Measurements from ENCODE around the gene EFNA2.

Gene EFNA2

DNA sequence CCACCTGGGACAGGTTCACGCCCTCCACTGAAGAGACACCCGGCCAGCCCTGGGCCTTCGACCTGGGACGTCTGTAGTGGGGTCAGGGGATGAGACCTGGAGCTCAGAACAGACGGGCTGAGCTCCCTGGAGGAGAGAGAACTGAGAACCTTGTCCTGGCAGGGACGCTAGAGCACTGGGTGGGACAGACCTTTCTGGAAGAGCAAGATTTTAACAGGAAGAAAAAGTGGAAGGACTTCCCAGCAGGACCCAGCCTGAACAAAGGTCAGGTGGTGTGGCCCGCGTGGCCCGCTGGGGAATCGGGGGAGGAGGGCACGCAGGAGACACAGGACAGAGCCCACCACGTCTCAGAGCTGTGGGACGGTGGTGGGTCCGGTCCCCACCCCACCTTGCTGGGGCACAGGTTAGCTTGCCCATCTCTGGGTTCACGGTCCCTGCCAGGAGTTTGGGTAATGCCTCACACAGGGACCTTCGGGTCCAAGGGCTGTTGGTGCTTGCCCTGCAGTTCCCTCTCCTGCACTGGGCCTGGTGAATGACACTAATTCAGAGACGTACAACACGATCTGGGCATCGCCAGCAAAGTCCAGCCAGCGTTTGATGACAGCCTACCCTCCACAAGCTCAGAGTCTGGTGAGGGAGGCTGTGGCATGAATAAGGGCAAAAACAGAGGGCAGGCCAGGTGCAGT is 1.2 kb upstream of the EFNA2 start:
- no peak overlapping the region for H3K4me3 ChIP-seq (ENCODE audit: low read length, poor library complexity, severe bottlenecking)
- no peaks in the 10 kb centered on the region for H3K79me2 ChIP-seq (ENCODE audit: insufficient read depth, low read length)
- no peaks in the 10 kb centered on the region for H3K27me3 ChIP-seq (ENCODE audit: insufficient read depth, low read length, poor library complexity, severe bottlenecking)
- H3K4me1 ChIP-seq (ENCODE audit: insufficient read depth, low read length, poor library complexity, severe bottlenecking) = no peaks in the 10 kb centered on the region
- H3K4me2 ChIP-seq (ENCODE audit: low read depth, low read length, poor library complexity, severe bottlenecking) = no peak overlapping the region
- peaks cover 1% of the 10 kb centered on the region; the same call in 1 of the 2 replicates for H3K36me3 ChIP-seq (ENCODE audit: insufficient read depth, low read length)
- no peak overlapping the region for H2AFZ ChIP-seq (ENCODE audit: low read length)
- no peaks in the 10 kb centered on the region for H3K9me3 ChIP-seq (ENCODE audit: insufficient read depth, low read depth, low read length)
- no peaks in the 10 kb centered on the region for H4K20me1 ChIP-seq (ENCODE audit: insufficient read depth, low read length, poor library complexity, severe bottlenecking)
- no peak overlapping the region for H3K9ac ChIP-seq (ENCODE audit: low read depth, low read length, poor library complexity, severe bottlenecking)
- no peaks in the 10 kb centered on the region for H3K9me2 ChIP-seq (replicated peaks; ENCODE audit: low read depth, low read length)
- no peaks in the 10 kb centered on the region for H3F3A ChIP-seq (ENCODE audit: low read depth)
- TF ChIP-seq, protein P1, sequence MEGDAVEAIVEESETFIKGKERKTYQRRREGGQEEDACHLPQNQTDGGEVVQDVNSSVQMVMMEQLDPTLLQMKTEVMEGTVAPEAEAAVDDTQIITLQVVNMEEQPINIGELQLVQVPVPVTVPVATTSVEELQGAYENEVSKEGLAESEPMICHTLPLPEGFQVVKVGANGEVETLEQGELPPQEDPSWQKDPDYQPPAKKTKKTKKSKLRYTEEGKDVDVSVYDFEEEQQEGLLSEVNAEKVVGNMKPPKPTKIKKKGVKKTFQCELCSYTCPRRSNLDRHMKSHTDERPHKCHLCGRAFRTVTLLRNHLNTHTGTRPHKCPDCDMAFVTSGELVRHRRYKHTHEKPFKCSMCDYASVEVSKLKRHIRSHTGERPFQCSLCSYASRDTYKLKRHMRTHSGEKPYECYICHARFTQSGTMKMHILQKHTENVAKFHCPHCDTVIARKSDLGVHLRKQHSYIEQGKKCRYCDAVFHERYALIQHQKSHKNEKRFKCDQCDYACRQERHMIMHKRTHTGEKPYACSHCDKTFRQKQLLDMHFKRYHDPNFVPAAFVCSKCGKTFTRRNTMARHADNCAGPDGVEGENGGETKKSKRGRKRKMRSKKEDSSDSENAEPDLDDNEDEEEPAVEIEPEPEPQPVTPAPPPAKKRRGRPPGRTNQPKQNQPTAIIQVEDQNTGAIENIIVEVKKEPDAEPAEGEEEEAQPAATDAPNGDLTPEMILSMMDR (conservative IDR thresholded peaks at IDR 0.05; ENCODE audit: low read length) = no peak
- no peak for TF ChIP-seq EZH2phosphoT487 (IDR thresholded peaks at IDR 0.05; ENCODE audit: borderline replicate concordance)

DNA sequence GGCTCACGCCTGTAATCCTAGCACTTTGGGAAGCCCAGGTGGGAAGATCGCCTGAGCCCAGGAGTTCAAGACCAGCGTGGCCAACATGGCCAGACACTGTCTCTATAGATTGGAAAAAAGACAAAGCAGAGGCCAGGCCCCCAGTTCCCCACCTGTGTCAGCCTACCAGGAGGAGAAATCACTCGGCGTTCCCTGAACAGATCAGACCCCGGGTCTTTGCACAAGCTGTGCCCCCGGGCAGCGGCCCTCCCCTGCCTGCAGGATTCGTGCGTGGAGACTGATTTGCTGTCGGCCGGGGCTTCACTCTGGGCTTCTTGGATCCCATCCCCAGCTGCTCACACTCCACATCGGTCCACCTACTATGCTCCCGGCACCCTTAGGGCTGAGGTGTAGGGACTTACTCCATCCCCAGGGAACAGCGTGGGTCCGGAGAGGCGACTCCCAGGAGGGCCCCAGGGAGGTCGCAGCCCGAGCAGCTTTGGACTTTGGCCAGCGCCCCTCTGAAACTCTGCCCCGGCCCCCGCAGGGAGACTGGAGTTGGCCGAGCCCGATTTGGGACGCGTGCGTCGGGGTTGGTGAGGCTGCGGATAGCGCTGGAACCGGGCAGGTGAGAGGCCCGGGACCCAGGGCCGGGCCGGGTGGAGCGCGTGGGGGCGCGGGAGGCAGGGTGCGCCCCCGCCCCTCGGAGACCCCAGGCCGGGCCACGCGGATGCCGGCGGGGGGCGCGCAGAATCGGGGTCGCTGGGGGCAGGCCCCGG is 515 bp upstream of the EFNA2 start:
- TF ChIP-seq EZH2phosphoT487 (IDR thresholded peaks at IDR 0.05; ENCODE audit: borderline replicate concordance) = no peak
- TF ChIP-seq, protein P1 (conservative IDR thresholded peaks at IDR 0.05; ENCODE audit: low read length) = no peak
- Histone ChIP-seq H3K4me2 (ENCODE audit: low read depth, low read length, poor library complexity, severe bottlenecking) (no peak overlapping the region), H3K4me3 (ENCODE audit: low read length, poor library complexity, severe bottlenecking) (no peak overlapping the region), H3K9ac (ENCODE audit: low read depth, low read length, poor library complexity, severe bottlenecking) (no peak overlapping the region), H3K79me2 (ENCODE audit: insufficient read depth, low read length) (no peaks in the 10 kb centered on the region), H4K20me1 (ENCODE audit: insufficient read depth, low read length, poor library complexity, severe bottlenecking) (no peaks in the 10 kb centered on the region), H3F3A (ENCODE audit: low read depth) (no peaks in the 10 kb centered on the region), H3K27me3 (ENCODE audit: insufficient read depth, low read length, poor library complexity, severe bottlenecking) (no peaks in the 10 kb centered on the region), H3K9me3 (ENCODE audit: insufficient read depth, low read depth, low read length) (no peaks in the 10 kb centered on the region), H3K9me2 (replicated peaks; ENCODE audit: low read depth, low read length) (no peaks in the 10 kb centered on the region), H3K36me3 (ENCODE audit: insufficient read depth, low read length) (no peaks in the 10 kb centered on the region), H3K4me1 (ENCODE audit: insufficient read depth, low read length, poor library complexity, severe bottlenecking) (no peaks in the 10 kb centered on the region), H2AFZ (ENCODE audit: low read length) (no peak overlapping the region)

- H3K4me2 ChIP-seq (ENCODE audit: low read depth, low read length, poor library complexity, severe bottlenecking) = no peak overlapping the region
- H3K27me3 ChIP-seq (ENCODE audit: insufficient read depth, low read length, poor library complexity, severe bottlenecking) = no peaks in the 10 kb centered on the region
- H4K20me1 ChIP-seq (ENCODE audit: insufficient read depth, low read length, poor library complexity, severe bottlenecking) = no peaks in the 10 kb centered on the region
- H3K36me3 ChIP-seq (ENCODE audit: insufficient read depth, low read length) = no peaks in the 10 kb centered on the region
- no peak overlapping the region for H2AFZ ChIP-seq (ENCODE audit: low read length)
- no peaks in the 10 kb centered on the region for H3K79me2 ChIP-seq (ENCODE audit: insufficient read depth, low read length)
- no peaks in the 10 kb centered on the region for H3K9me3 ChIP-seq (ENCODE audit: insufficient read depth, low read depth, low read length)
- no peak overlapping the region for H3K9ac ChIP-seq (ENCODE audit: low read depth, low read length, poor library complexity, severe bottlenecking)
- H3K4me1 ChIP-seq (ENCODE audit: insufficient read depth, low read length, poor library complexity, severe bottlenecking) = no peaks in the 10 kb centered on the region
- no peak overlapping the region for H3K4me3 ChIP-seq (ENCODE audit: low read length, poor library complexity, severe bottlenecking)
- no peaks in the 10 kb centered on the region for H3F3A ChIP-seq (ENCODE audit: low read depth)
- no peaks in the 10 kb centered on the region for H3K9me2 ChIP-seq (replicated peaks; ENCODE audit: low read depth, low read length)
- TF ChIP-seq, protein P1 (conservative IDR thresholded peaks at IDR 0.05; ENCODE audit: low read length) = no peak
- TF ChIP-seq EZH2phosphoT487 (IDR thresholded peaks at IDR 0.05; ENCODE audit: borderline replicate concordance) = no peak
Measured at GRCh38 chr19:1286487-1287353, 1.0 kb downstream of the EFNA2 start.
